Activated naive CD8-positive, alpha-beta T cell treated with anti-CD3 and anti-CD28 coated beads, Interleukin-2, amount 50 U/mL, for 24 hours (primary cell): ENCODE results near the gene TYMS.
"Not testable (repeated sequence)": the region's sequence is repeated elsewhere in the genome, so short reads cannot be mapped to it uniquely, and the experiment has no call there.

ENCODE experiments used
- ATAC-seq: fragments of 150-1000 bp; cut with Tn5 transposase; one replicate; pipeline ENCODE4 v1.10.0; 2021
- DNase-seq: peaks from one replicate; pipeline ENCODE4 v3.0.0; 2021
- H3K27ac Mint-ChIP-seq: one replicate; pipeline ENCODE4 v1.8.0; 2021; ENCODE audit warnings: mild to moderate bottlenecking, mixed read lengths
- H3K27me3 Mint-ChIP-seq: one replicate; pipeline ENCODE4 v1.8.0; 2021; ENCODE audit warnings: mixed read lengths
- H3K36me3 Mint-ChIP-seq: one replicate; pipeline ENCODE4 v1.8.0; 2021; ENCODE audit warnings: low read depth, mixed read lengths
- H3K4me1 Mint-ChIP-seq: one replicate; pipeline ENCODE4 v1.8.0; 2021; ENCODE audit warnings: mixed read lengths
- H3K4me3 Mint-ChIP-seq: one replicate; pipeline ENCODE4 v1.8.0; 2021; ENCODE audit warnings: mild to moderate bottlenecking, moderate library complexity, mixed read lengths
- H3K9me3 Mint-ChIP-seq: one replicate; pipeline ENCODE4 v1.8.0; 2021; ENCODE audit warnings: mixed read lengths

TYMS gene

GRCh38 chr18:678482-679182, 21.2 kb downstream of the TYMS start:
- H3K27ac Mint-ChIP-seq = no peak overlapping the region

GRCh38 chr18:679516-679915, 22.1 kb downstream of the TYMS start:
- Mint-ChIP-seq H3K4me3 (no peak overlapping the region), H3K9me3 (no peaks in the 10 kb centered on the region), H3K27ac (no peak overlapping the region), H3K4me1 (peaks cover 15% of the 10 kb centered on the region), H3K36me3 (peaks cover 56% of the 10 kb centered on the region), H3K27me3 (no peaks in the 10 kb centered on the region)
- ATAC-seq = no peak
- DNase-seq = no peak

More at GRCh38 chr18:678482-679182, 21.2 kb downstream of the TYMS start:
- Mint-ChIP-seq H3K9me3 (no peaks in the 10 kb centered on the region), H3K4me1 (peaks cover 15% of the 10 kb centered on the region), H3K4me3 (no peak overlapping the region), H3K36me3 (peaks cover 56% of the 10 kb centered on the region), H3K27me3 (no peaks in the 10 kb centered on the region)
- DNase-seq = no peak
- no peak for ATAC-seq

GRCh38 chr18:680392-680791, 22.9 kb downstream of the TYMS start:
- Mint-ChIP-seq H3K9me3 (no peaks in the 10 kb centered on the region), H3K36me3 (peaks cover 55% of the 10 kb centered on the region), H3K4me1 (peaks cover 15% of the 10 kb centered on the region), H3K4me3 (no peak overlapping the region), H3K27me3 (no peaks in the 10 kb centered on the region), H3K27ac (peak overlapping the region; percentile 42)
- DNase-seq = no peak
- ATAC-seq = no peak

GRCh38 chr18:681985-682384, 24.5 kb downstream of the TYMS start:
- Mint-ChIP-seq H3K4me3 (no peak overlapping the region), H3K36me3 (peaks cover 59% of the 10 kb centered on the region), H3K27me3 (no peaks in the 10 kb centered on the region), H3K9me3 (no peaks in the 10 kb centered on the region), H3K4me1 (peaks cover 15% of the 10 kb centered on the region), H3K27ac (peak overlapping the region; percentile 75)
- DNase-seq (peak; percentile 30), ATAC-seq (peak; percentile 96)

GRCh38 chr18:682416-682815, 25.0 kb downstream of the TYMS start:
- H3K27ac Mint-ChIP-seq = peak overlapping the region; percentile 75
- DNase-seq, H3K9me3 Mint-ChIP-seq, H3K27me3 Mint-ChIP-seq, H3K4me3 Mint-ChIP-seq, ATAC-seq: not testable (repeated sequence)
- peaks cover 61% of the 10 kb centered on the region for H3K36me3 Mint-ChIP-seq
- peaks cover 15% of the 10 kb centered on the region for H3K4me1 Mint-ChIP-seq

GRCh38 chr18:682833-683232, 25.4 kb downstream of the TYMS start:
- H3K9me3 Mint-ChIP-seq = no peaks in the 10 kb centered on the region
- DNase-seq = no peak
- H3K36me3 Mint-ChIP-seq = peaks cover 62% of the 10 kb centered on the region
- H3K4me3 Mint-ChIP-seq = no peak overlapping the region
- no peak for ATAC-seq
- no peaks in the 10 kb centered on the region for H3K27me3 Mint-ChIP-seq
- H3K27ac Mint-ChIP-seq = no peak overlapping the region
- H3K4me1 Mint-ChIP-seq = peaks cover 15% of the 10 kb centered on the region

- Mint-ChIP-seq H3K9me3 (no peaks in the 10 kb centered on the region), H3K27ac (no peak overlapping the region), H3K4me3 (no peak overlapping the region), H3K4me1 (peaks cover 15% of the 10 kb centered on the region), H3K27me3 (no peaks in the 10 kb centered on the region), H3K36me3 (peaks cover 56% of the 10 kb centered on the region)
- DNase-seq (no peak), ATAC-seq (no peak)
Observed at GRCh38 chr18:683531-683930, 26.1 kb downstream of the TYMS start.

GRCh38 chr18:685438-685837, 28.0 kb downstream of the TYMS start:
- no peak overlapping the region for H3K27ac Mint-ChIP-seq

GRCh38 chr18:686339-687111, 29.1 kb downstream of the TYMS start:
- Mint-ChIP-seq H3K36me3 (peaks cover 46% of the 10 kb centered on the region), H3K27ac (no peak overlapping the region), H3K9me3 (no peaks in the 10 kb centered on the region)

More at GRCh38 chr18:685438-685837, 28.0 kb downstream of the TYMS start:
- DNase-seq (no peak), ATAC-seq (no peak)
- Mint-ChIP-seq H3K27me3 (no peaks in the 10 kb centered on the region), H3K36me3 (peaks cover 47% of the 10 kb centered on the region), H3K9me3 (no peaks in the 10 kb centered on the region), H3K4me3 (no peak overlapping the region), H3K4me1 (peaks cover 15% of the 10 kb centered on the region)

GRCh38 chr18:688323-688722, 30.9 kb downstream of the TYMS start:
- Mint-ChIP-seq H3K9me3 (no peaks in the 10 kb centered on the region), H3K36me3 (peaks cover 45% of the 10 kb centered on the region), H3K27me3 (no peaks in the 10 kb centered on the region), H3K4me3 (no peak overlapping the region), H3K27ac (no peak overlapping the region), H3K4me1 (peaks cover 2% of the 10 kb centered on the region)
- DNase-seq (no peak), ATAC-seq (no peak)

More at GRCh38 chr18:686339-687111, 29.1 kb downstream of the TYMS start:
- H3K27me3 Mint-ChIP-seq = no peaks in the 10 kb centered on the region
- no peak overlapping the region for H3K4me3 Mint-ChIP-seq
- ATAC-seq (no peak), DNase-seq (no peak)
- H3K4me1 Mint-ChIP-seq = peaks cover 14% of the 10 kb centered on the region

GRCh38 chr18:692824-693223, 35.4 kb downstream of the TYMS start:
- H3K36me3 Mint-ChIP-seq = peaks cover 36% of the 10 kb centered on the region
- H3K4me3 Mint-ChIP-seq = no peak overlapping the region
- H3K9me3 Mint-ChIP-seq = no peaks in the 10 kb centered on the region
- ATAC-seq = no peak
- no peaks in the 10 kb centered on the region for H3K27me3 Mint-ChIP-seq
- no peak for DNase-seq
- H3K27ac Mint-ChIP-seq = peak overlapping the region; percentile 8
- H3K4me1 Mint-ChIP-seq = peaks cover 1% of the 10 kb centered on the region

- peaks cover 1% of the 10 kb centered on the region for H3K4me1 Mint-ChIP-seq
- no peaks in the 10 kb centered on the region for H3K9me3 Mint-ChIP-seq
- ATAC-seq = no peak
- no peaks in the 10 kb centered on the region for H3K27me3 Mint-ChIP-seq
- no peak overlapping the region for H3K4me3 Mint-ChIP-seq
- DNase-seq = no peak
- peaks cover 38% of the 10 kb centered on the region for H3K36me3 Mint-ChIP-seq
- H3K27ac Mint-ChIP-seq = no peak overlapping the region
Observed at GRCh38 chr18:693466-694187, 36.2 kb downstream of the TYMS start.

- Mint-ChIP-seq H3K4me3 (no peak overlapping the region), H3K9me3 (no peaks in the 10 kb centered on the region), H3K4me1 (peaks cover 1% of the 10 kb centered on the region), H3K27me3 (no peaks in the 10 kb centered on the region), H3K27ac (no peak overlapping the region), H3K36me3 (peaks cover 40% of the 10 kb centered on the region)
- DNase-seq (no peak), ATAC-seq (no peak)
Observed at GRCh38 chr18:697012-697411, 39.6 kb downstream of the TYMS start.

- peaks cover 38% of the 10 kb centered on the region for H3K36me3 Mint-ChIP-seq
- no peak overlapping the region for H3K4me3 Mint-ChIP-seq
- no peaks in the 10 kb centered on the region for H3K27me3 Mint-ChIP-seq
- H3K4me1 Mint-ChIP-seq = peaks cover 3% of the 10 kb centered on the region
- no peak for DNase-seq
- no peak overlapping the region for H3K27ac Mint-ChIP-seq
- ATAC-seq = no peak
- H3K9me3 Mint-ChIP-seq = no peaks in the 10 kb centered on the region
Observed at GRCh38 chr18:697800-698199, 40.3 kb downstream of the TYMS start.
